SU-DHL-6 (cell line): ENCODE results near the gene LONRF3.

ENCODE experiments used
- CTCF ChIP-seq: fragments of 200-600 bp; sonication (generic); IDR thresholded peaks from one replicate; pipeline ENCODE4 v1.5.1; 2017; ENCODE audit warnings: antibody characterized with exemption, mild to moderate bottlenecking, low read length, moderate library complexity; ENCODE audit not compliant: insufficient read depth, poor library complexity, severe bottlenecking
- EZH2phosphoT487 ChIP-seq: fragments of 200-600 bp; sonication (generic), shearing (Covaris generic); conservative IDR thresholded peaks from 2 replicates; pipeline ENCODE4 v1.6.1; 2018; ENCODE audit warnings: mild to moderate bottlenecking, antibody characterized with exemption, low read length, moderate library complexity, mixed read lengths

GRCh38 chrX:118973389-118974087, 880 bp upstream of the LONRF3 start:
- no peak for TF ChIP-seq CTCF
- no peak for TF ChIP-seq EZH2phosphoT487
